ENCODE measurements around the gene HERPUD1. TPM values are rescaled to one million over a fixed set of nuclear protein-coding genes. Genes with fewer than 3 reads are reported as not detected.
"Not testable (repeated sequence)": the region's sequence is repeated elsewhere in the genome, so short reads cannot be mapped to it uniquely, and the experiment has no call there.

HERPUD1 gene
- total RNA-seq, 1 experiment from 2014 or later, result 99.4 TPM

GRCh38 chr16:56884026-56884582 lies 47.8 kb upstream of the HERPUD1 start:
- intact Hi-C loops (cut with micrococcal nuclease; ENCODE audit: unreplicated experiment), result no loop called here
- POLR2A ChIA-PET (ENCODE audit: low non-redundant PET), result no interaction called here
- no TSS peak for BruUV-seq (replicated peaks)
- Histone ChIP-seq H3K9me3 (ENCODE audit: low read depth, low read length, poor library complexity, severe bottlenecking) (no peaks in the 10 kb centered on the region), H3K27me3 (replicated peaks; ENCODE audit: insufficient read depth, low read depth, low read length, poor library complexity) (no peaks in the 10 kb centered on the region), H3K4me1 (ENCODE audit: insufficient read depth, low read length, poor library complexity, severe bottlenecking) (no peaks in the 10 kb centered on the region), H3K27ac (ENCODE audit: low read depth, low read length, poor library complexity, severe bottlenecking) (no peak overlapping the region), H3K4me3 (ENCODE audit: low read depth, low read length, poor library complexity, severe bottlenecking) (no peak overlapping the region), H3K36me3 (ENCODE audit: insufficient read depth, low read length, poor library complexity, severe bottlenecking) (no peaks in the 10 kb centered on the region)
- CTCF ChIA-PET, result no interaction called here
- TF ChIP-seq EZH2 (IDR thresholded peaks at IDR 0.05; ENCODE audit: borderline replicate concordance, low read depth, low read length, poor library complexity, severe bottlenecking), result no peak
- TF ChIP-seq, protein P1, sequence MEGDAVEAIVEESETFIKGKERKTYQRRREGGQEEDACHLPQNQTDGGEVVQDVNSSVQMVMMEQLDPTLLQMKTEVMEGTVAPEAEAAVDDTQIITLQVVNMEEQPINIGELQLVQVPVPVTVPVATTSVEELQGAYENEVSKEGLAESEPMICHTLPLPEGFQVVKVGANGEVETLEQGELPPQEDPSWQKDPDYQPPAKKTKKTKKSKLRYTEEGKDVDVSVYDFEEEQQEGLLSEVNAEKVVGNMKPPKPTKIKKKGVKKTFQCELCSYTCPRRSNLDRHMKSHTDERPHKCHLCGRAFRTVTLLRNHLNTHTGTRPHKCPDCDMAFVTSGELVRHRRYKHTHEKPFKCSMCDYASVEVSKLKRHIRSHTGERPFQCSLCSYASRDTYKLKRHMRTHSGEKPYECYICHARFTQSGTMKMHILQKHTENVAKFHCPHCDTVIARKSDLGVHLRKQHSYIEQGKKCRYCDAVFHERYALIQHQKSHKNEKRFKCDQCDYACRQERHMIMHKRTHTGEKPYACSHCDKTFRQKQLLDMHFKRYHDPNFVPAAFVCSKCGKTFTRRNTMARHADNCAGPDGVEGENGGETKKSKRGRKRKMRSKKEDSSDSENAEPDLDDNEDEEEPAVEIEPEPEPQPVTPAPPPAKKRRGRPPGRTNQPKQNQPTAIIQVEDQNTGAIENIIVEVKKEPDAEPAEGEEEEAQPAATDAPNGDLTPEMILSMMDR (conservative IDR thresholded peaks at IDR 0.05; ENCODE audit: low read depth, low read length), result no peak
- DNase-seq (ENCODE audit: low spot score), result no peak

DNA sequence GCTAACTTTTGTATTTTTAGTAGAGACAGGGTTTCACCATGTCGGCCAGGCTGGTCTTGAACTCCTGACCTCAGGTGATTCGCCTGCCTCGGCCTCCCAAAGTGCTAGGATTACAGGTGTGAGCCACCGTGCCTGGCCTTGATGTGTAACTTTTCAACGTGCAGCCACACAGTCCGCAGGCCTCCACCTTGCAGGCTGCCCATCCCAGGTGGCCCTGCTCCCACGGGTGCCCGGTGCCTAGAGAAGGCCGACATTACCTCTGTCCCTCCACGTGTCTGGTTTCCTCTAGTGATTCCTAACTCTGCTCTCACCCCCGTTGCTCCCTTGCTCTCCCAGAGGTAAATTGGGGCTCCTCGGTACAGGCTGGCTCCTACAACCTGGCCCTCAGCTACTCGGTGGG lies 47.0 kb upstream of the HERPUD1 start:
- H3K36me3 ChIP-seq (ENCODE audit: insufficient read depth, low read length, poor library complexity, severe bottlenecking); H3K27me3 ChIP-seq (replicated peaks; ENCODE audit: insufficient read depth, low read depth, low read length, poor library complexity); DNase-seq (ENCODE audit: low spot score); CTCF ChIA-PET; H3K4me1 ChIP-seq (ENCODE audit: insufficient read depth, low read length, poor library complexity, severe bottlenecking); intact Hi-C loops (cut with micrococcal nuclease; ENCODE audit: unreplicated experiment); POLR2A ChIA-PET (ENCODE audit: low non-redundant PET); H3K9me3 ChIP-seq (ENCODE audit: low read depth, low read length, poor library complexity, severe bottlenecking); BruUV-seq (replicated peaks); H3K27ac ChIP-seq (ENCODE audit: low read depth, low read length, poor library complexity, severe bottlenecking); H3K4me3 ChIP-seq (ENCODE audit: low read depth, low read length, poor library complexity, severe bottlenecking): not testable (repeated sequence)

DNA sequence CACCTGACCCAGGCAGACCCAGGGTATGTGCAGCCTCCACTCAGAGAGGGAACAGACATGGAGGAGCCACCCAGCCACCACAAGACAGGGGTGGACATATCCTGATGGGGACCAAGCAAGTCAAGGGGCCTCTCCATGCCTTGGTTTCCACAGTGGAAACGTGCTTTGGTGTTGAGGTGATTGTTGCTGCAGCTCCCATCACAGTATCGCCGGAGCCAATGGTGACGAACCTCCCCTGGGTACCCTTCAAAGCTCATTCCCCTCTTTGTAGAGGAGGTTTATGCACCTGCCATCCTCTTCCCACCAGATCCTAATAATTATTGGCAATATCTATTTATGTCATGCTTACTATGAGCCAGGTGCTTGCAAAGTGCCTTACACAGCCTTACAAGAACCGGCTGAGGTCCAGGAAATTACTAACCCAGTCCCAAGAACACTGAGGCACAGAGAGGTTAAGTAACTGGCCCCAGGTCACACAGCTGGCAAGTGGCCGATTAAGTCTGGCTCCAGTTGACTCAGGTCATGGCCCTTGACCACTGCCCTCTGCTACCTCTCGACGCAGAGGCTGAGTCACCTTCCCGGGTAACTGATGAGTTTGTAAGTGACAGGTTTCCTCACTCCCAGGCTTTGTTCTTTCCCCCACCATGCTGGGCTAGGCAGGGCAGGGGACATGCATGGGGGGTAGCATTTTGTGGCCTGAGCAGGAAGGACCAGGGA lies 46.3 kb upstream of the HERPUD1 start:
- ChIA-PET POLR2A (ENCODE audit: low non-redundant PET) (no interaction called here), CTCF (no interaction called here)
- no peak for DNase-seq (ENCODE audit: low spot score)
- TF ChIP-seq, protein P1 (conservative IDR thresholded peaks at IDR 0.05; ENCODE audit: low read depth, low read length), result no peak
- TF ChIP-seq EZH2 (IDR thresholded peaks at IDR 0.05; ENCODE audit: borderline replicate concordance, low read depth, low read length, poor library complexity, severe bottlenecking), result no peak
- H3K27me3 ChIP-seq (replicated peaks; ENCODE audit: insufficient read depth, low read depth, low read length, poor library complexity), result no peaks in the 10 kb centered on the region
- H3K36me3 ChIP-seq (ENCODE audit: insufficient read depth, low read length, poor library complexity, severe bottlenecking), result no peaks in the 10 kb centered on the region
- H3K4me1 ChIP-seq (ENCODE audit: insufficient read depth, low read length, poor library complexity, severe bottlenecking), result no peaks in the 10 kb centered on the region
- intact Hi-C loops (cut with micrococcal nuclease; ENCODE audit: unreplicated experiment), result no loop called here
- H3K9me3 ChIP-seq (ENCODE audit: low read depth, low read length, poor library complexity, severe bottlenecking), result no peaks in the 10 kb centered on the region
- no peak overlapping the region for H3K4me3 ChIP-seq (ENCODE audit: low read depth, low read length, poor library complexity, severe bottlenecking)
- no peak overlapping the region for H3K27ac ChIP-seq (ENCODE audit: low read depth, low read length, poor library complexity, severe bottlenecking)
- no TSS peak for BruUV-seq (replicated peaks)

DNA sequence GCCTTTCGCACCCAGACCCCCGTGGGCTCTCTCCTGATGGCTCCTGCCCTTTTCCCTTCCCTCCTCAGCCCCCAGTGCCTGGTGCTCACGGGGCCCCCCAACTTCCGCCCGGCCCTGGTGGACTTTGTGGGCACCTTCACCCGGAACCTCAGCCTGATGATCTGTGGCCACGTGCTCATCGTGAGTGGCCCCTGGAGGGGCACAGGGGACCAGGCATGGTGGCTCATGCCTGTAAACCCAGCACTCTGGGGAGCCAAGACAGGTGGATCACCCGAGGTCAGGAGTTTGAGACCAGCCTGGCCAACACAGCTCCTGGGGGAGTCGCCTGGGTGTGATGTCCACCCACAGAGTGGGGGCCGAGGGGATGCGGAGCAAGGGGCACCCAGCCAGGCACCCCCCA lies 45.6 kb upstream of the HERPUD1 start:
- no peak overlapping the region for H3K4me3 ChIP-seq (ENCODE audit: low read depth, low read length, poor library complexity, severe bottlenecking)
- DNase-seq (ENCODE audit: low spot score), result no peak
- ChIA-PET POLR2A (ENCODE audit: low non-redundant PET) (no interaction called here), CTCF (no interaction called here)
- BruUV-seq (replicated peaks), result no TSS peak
- H3K36me3 ChIP-seq (ENCODE audit: insufficient read depth, low read length, poor library complexity, severe bottlenecking), result no peaks in the 10 kb centered on the region
- H3K27ac ChIP-seq (ENCODE audit: low read depth, low read length, poor library complexity, severe bottlenecking), result no peak overlapping the region
- H3K9me3 ChIP-seq (ENCODE audit: low read depth, low read length, poor library complexity, severe bottlenecking), result no peaks in the 10 kb centered on the region
- H3K4me1 ChIP-seq (ENCODE audit: insufficient read depth, low read length, poor library complexity, severe bottlenecking), result no peaks in the 10 kb centered on the region
- no peak for TF ChIP-seq EZH2 (IDR thresholded peaks at IDR 0.05; ENCODE audit: borderline replicate concordance, low read depth, low read length, poor library complexity, severe bottlenecking)
- TF ChIP-seq, protein P1 (conservative IDR thresholded peaks at IDR 0.05; ENCODE audit: low read depth, low read length), result no peak
- no peaks in the 10 kb centered on the region for H3K27me3 ChIP-seq (replicated peaks; ENCODE audit: insufficient read depth, low read depth, low read length, poor library complexity)
- intact Hi-C loops (cut with micrococcal nuclease; ENCODE audit: unreplicated experiment), result no loop called here
